Neural cell (in vitro differentiated cells): Measurements from ENCODE around the gene TRUB1. TPM values are rescaled to one million over a fixed set of nuclear protein-coding genes. Genes with fewer than 3 reads are reported as not detected.

ENCODE experiments used
- H2AFZ ChIP-seq: fragments of 200-600, 300-800 bp; sonication (generic), shearing (Covaris generic); 2 replicates; pipeline ENCODE4 v1.6.0; 2014; ENCODE audit warnings: low read depth, mild to moderate bottlenecking, antibody characterized with exemption, low read length, moderate library complexity
- H3F3A ChIP-seq: fragments of 200-600 bp; shearing (Covaris generic); 2 replicates; pipeline ENCODE4 v1.6.1; 2016; ENCODE audit warnings: mild to moderate bottlenecking, moderate library complexity, mixed read lengths, antibody characterized with exemption, low read length; ENCODE audit not compliant: insufficient read depth, poor library complexity, severe bottlenecking
- H3K27ac ChIP-seq: fragments of 200-600, 300-800 bp; sonication (generic), shearing (Covaris generic); 2 replicates; pipeline ENCODE4 v1.5.1; 2014; ENCODE audit warnings: mild to moderate bottlenecking, low read length, moderate library complexity
- H3K27me3 ChIP-seq: fragments of 300-800, 200-600 bp; sonication (generic), shearing (Covaris generic); 2 replicates; pipeline ENCODE4 v1.6.0; 2014; ENCODE audit warnings: mild to moderate bottlenecking, low read depth, low read length, moderate library complexity; ENCODE audit not compliant: insufficient read depth
- H3K36me3 ChIP-seq: fragments of 300-800, 200-600 bp; sonication (generic), shearing (Covaris generic); 2 replicates; pipeline ENCODE4 v1.5.1; 2014; ENCODE audit warnings: mild to moderate bottlenecking, antibody characterized with exemption, low read length, moderate library complexity; ENCODE audit not compliant: insufficient read depth
- H3K4me2 ChIP-seq: fragments of 300-800, 200-600 bp; sonication (generic), shearing (Covaris generic); 2 replicates; pipeline ENCODE4 v1.6.0; 2014; ENCODE audit warnings: mild to moderate bottlenecking, low read length
- H3K4me3 ChIP-seq: fragments of 300-800, 200-600 bp; sonication (generic), shearing (Covaris generic); 2 replicates; pipeline ENCODE4 v1.5.1; 2014; ENCODE audit warnings: mild to moderate bottlenecking, low read length, moderate library complexity
- H3K79me2 ChIP-seq: fragments of 200-600 bp; shearing (Covaris generic); replicated peaks from 2 replicates; pipeline ENCODE4 v1.6.0; 2014; ENCODE audit warnings: mild to moderate bottlenecking, low read length, moderate library complexity; ENCODE audit not compliant: insufficient read depth
- H3K9ac ChIP-seq: fragments of 300-800, 200-600 bp; sonication (generic), shearing (Covaris generic); 2 replicates; pipeline ENCODE4 v1.6.1; 2016; ENCODE audit warnings: mild to moderate bottlenecking, low read length, mixed read lengths
- H3K9me2 ChIP-seq: fragments of 200-600 bp; shearing (Covaris generic); 2 replicates; pipeline ENCODE4 v1.6.1; 2016; ENCODE audit warnings: mild to moderate bottlenecking, low read length, mixed read lengths; ENCODE audit not compliant: insufficient read depth
- H3K9me3 ChIP-seq: fragments of 200-600, 300-800 bp; sonication (generic), shearing (Covaris generic); 2 replicates; pipeline ENCODE4 v1.6.1; 2016; ENCODE audit warnings: mild to moderate bottlenecking, mixed run types, low read length, moderate library complexity, mixed read lengths
- H4K20me1 ChIP-seq: fragments of 200-600 bp; shearing (Covaris generic); 2 replicates; pipeline ENCODE4 v1.6.1; 2016; ENCODE audit warnings: mild to moderate bottlenecking, mixed run types; ENCODE audit not compliant: insufficient read depth
- EP300 ChIP-seq: fragments of 450-650 bp; conservative IDR thresholded peaks from 2 replicates; pipeline ENCODE4 v1.6.1; 2014; ENCODE audit warnings: antibody characterized with exemption, mild to moderate bottlenecking, moderate library complexity; ENCODE audit not compliant: poor library complexity, severe bottlenecking
- EZH2 ChIP-seq: fragments of 200-600, 300-800 bp; shearing (Covaris generic), sonication (generic); IDR thresholded peaks from 2 replicates; pipeline ENCODE4 v1.6.1; 2014; ENCODE audit warnings: antibody characterized with exemption, low read length, borderline replicate concordance, mild to moderate bottlenecking; ENCODE audit not compliant: insufficient read depth, poor library complexity, severe bottlenecking
- MXI1 ChIP-seq: fragments of 450-650 bp; conservative IDR thresholded peaks from 2 replicates; pipeline ENCODE4 v1.6.1; 2014; ENCODE audit warnings: antibody characterized with exemption, mild to moderate bottlenecking; ENCODE audit not compliant: poor library complexity, severe bottlenecking
- POLR2AphosphoS5 ChIP-seq: IDR thresholded peaks from 2 replicates; pipeline ENCODE4 v1.6.1; 2012
- RAD21 ChIP-seq: fragments of 450-650 bp; conservative IDR thresholded peaks from 2 replicates; pipeline ENCODE4 v1.6.1; 2014; ENCODE audit warnings: antibody characterized with exemption, mild to moderate bottlenecking, moderate library complexity
- REST ChIP-seq: IDR thresholded peaks from 2 replicates; pipeline ENCODE4 v1.6.1; 2012; ENCODE audit warnings: borderline replicate concordance
- SMC3 ChIP-seq: fragments of 450-650 bp; conservative IDR thresholded peaks from 2 replicates; pipeline ENCODE4 v1.6.1; 2014; ENCODE audit warnings: antibody characterized with exemption, mild to moderate bottlenecking, moderate library complexity; ENCODE audit not compliant: poor library complexity
- TAF1 ChIP-seq: IDR thresholded peaks from 2 replicates; pipeline ENCODE4 v1.6.1; 2012; ENCODE audit warnings: low read depth
- polyA plus RNA-seq: library from polyadenylated mRNA; depleted of rRNA; stranded (reverse); fragments of >200 nt; gene quantifications from 2 replicates; pipeline ENCODE4 v1.2.3, GENCODE V29; 2014
- TF ChIP-seq, protein P1 (sequence below): fragments of 450-650 bp; IDR thresholded peaks from 2 replicates; pipeline ENCODE4 v1.5.1; 2014; ENCODE audit warnings: antibody characterized with exemption, mild to moderate bottlenecking, moderate library complexity; ENCODE audit not compliant: poor library complexity, severe bottlenecking

The TRUB1 gene
- polyA plus RNA-seq, 1 donor from 2014 or later = 48.8 TPM

DNA sequence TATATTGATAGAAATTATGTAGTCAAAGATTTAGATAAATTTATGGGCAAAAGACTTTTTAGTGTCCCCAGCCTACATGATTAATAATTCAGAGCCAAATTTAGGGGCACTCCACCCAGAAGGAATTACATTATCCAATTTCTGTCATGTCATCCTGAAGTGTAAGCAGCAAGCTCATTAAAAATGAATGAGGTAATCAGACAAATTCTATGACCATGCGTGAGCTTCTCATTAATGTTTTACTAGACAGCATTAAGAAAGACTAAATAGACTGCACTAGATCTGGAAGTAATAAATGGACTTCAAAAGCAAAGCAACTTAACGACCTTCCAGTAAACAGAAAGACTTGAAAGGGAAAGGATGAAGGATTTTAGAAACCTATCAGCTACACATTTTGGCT is 22.7 kb upstream of the TRUB1 start:
- H3K27me3 ChIP-seq = no peaks in the 10 kb centered on the region

DNA sequence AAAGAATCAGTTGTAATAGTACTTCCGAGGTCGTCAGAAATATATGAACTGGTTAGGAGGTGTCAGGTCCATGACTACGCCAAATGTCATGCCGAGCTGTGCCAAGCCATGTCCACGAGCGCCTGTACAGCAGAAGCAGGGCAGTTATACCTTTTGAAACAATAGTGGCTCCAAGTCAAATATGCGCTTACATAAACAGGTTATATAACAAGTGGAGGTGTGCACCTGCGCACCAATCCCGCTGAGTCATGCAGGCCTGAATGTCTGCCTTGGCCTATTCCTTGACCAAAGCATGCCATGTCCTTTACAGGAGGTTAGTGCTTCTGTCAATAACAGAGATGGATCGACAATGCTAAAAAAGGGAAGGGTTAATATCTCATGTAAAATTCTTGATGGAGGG is 21.3 kb upstream of the TRUB1 start:
- H4K20me1 ChIP-seq = no peaks in the 10 kb centered on the region
- H3K4me2 ChIP-seq = no peak overlapping the region
- H3K9ac ChIP-seq = no peak overlapping the region
- H3F3A ChIP-seq = no peaks in the 10 kb centered on the region
- H3K79me2 ChIP-seq = no peaks in the 10 kb centered on the region
- H2AFZ ChIP-seq = no peak overlapping the region
- no peaks in the 10 kb centered on the region for H3K36me3 ChIP-seq
- H3K9me2 ChIP-seq = no peaks in the 10 kb centered on the region
- no peaks in the 10 kb centered on the region for H3K9me3 ChIP-seq
- H3K27me3 ChIP-seq = no peaks in the 10 kb centered on the region
- no peak overlapping the region for H3K4me3 ChIP-seq
- no peak overlapping the region for H3K27ac ChIP-seq
- TF ChIP-seq REST (no peak), EP300 (no peak), RAD21 (no peak), TAF1 (no peak), MXI1 (no peak)

More for the DNA sequence above, 22.7 kb upstream of the TRUB1 start:
- no peaks in the 10 kb centered on the region for H3F3A ChIP-seq
- no peak overlapping the region for H2AFZ ChIP-seq
- H3K27ac ChIP-seq = no peak overlapping the region
- H3K79me2 ChIP-seq = no peaks in the 10 kb centered on the region
- H3K36me3 ChIP-seq = no peaks in the 10 kb centered on the region
- no peaks in the 10 kb centered on the region for H3K9me2 ChIP-seq
- H3K4me2 ChIP-seq = no peak overlapping the region
- no peaks in the 10 kb centered on the region for H4K20me1 ChIP-seq
- H3K9ac ChIP-seq = no peak overlapping the region
- TF ChIP-seq POLR2AphosphoS5 = no peak
- H3K4me3 ChIP-seq = no peak overlapping the region
- H3K9me3 ChIP-seq = no peaks in the 10 kb centered on the region

DNA sequence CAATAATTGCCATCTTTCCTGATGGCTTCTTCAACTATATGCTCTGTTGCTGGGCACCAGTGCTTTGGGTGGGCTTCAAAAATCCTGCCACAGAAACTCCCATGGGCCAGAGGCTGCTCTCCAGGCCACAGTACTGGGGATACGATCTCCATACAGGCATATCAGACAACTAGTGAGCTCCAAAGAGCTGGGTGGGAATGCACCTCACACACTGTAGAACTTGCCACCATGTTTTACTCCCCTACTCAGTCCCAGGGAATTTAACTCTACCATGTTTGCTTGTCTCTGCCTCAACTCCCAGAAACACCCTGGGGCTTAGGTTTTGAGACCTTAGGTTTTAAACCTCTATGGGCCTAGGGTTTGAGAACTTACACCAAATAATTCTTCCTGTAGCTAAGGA is 20.5 kb upstream of the TRUB1 start:
- no peaks in the 10 kb centered on the region for H3K9me3 ChIP-seq
- H3K36me3 ChIP-seq = no peaks in the 10 kb centered on the region
- no peaks in the 10 kb centered on the region for H3F3A ChIP-seq
- H2AFZ ChIP-seq = no peak overlapping the region
- H3K9me2 ChIP-seq = no peaks in the 10 kb centered on the region
- H3K4me2 ChIP-seq = no peak overlapping the region
- no peaks in the 10 kb centered on the region for H3K79me2 ChIP-seq
- no peak for TF ChIP-seq TAF1
- no peak for TF ChIP-seq POLR2AphosphoS5
- no peak for TF ChIP-seq RAD21
- no peak for TF ChIP-seq SMC3
- no peak for TF ChIP-seq REST
- TF ChIP-seq MXI1 = no peak
- TF ChIP-seq EZH2 = no peak
- TF ChIP-seq EP300 = no peak
- TF ChIP-seq, protein P1, sequence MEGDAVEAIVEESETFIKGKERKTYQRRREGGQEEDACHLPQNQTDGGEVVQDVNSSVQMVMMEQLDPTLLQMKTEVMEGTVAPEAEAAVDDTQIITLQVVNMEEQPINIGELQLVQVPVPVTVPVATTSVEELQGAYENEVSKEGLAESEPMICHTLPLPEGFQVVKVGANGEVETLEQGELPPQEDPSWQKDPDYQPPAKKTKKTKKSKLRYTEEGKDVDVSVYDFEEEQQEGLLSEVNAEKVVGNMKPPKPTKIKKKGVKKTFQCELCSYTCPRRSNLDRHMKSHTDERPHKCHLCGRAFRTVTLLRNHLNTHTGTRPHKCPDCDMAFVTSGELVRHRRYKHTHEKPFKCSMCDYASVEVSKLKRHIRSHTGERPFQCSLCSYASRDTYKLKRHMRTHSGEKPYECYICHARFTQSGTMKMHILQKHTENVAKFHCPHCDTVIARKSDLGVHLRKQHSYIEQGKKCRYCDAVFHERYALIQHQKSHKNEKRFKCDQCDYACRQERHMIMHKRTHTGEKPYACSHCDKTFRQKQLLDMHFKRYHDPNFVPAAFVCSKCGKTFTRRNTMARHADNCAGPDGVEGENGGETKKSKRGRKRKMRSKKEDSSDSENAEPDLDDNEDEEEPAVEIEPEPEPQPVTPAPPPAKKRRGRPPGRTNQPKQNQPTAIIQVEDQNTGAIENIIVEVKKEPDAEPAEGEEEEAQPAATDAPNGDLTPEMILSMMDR = no peak
- no peak overlapping the region for H3K27ac ChIP-seq
- H3K4me3 ChIP-seq = no peak overlapping the region
- no peak overlapping the region for H3K9ac ChIP-seq
- H3K27me3 ChIP-seq = no peaks in the 10 kb centered on the region
- H4K20me1 ChIP-seq = no peaks in the 10 kb centered on the region
